Measurements from ENCODE around the gene FGD2. TPM values are rescaled to one million over a fixed set of nuclear protein-coding genes. Genes with fewer than 3 reads are reported as not detected.

The FGD2 gene
- polyA plus RNA-seq, 1 experiment, result not detected

GRCh38 chr6:37013516-37014491 is 8.3 kb downstream of the FGD2 start:
- H3K27ac ChIP-seq (ENCODE audit: low read depth, low read length), result no peak overlapping the region
- no peaks in the 10 kb centered on the region for H3K27me3 ChIP-seq (ENCODE audit: control insufficient read depth, insufficient read depth, low read length)
- ChIA-PET POLR2A (no interaction called here), CTCF (interaction anchor here (1.7 to 1.8 kb wide), 2 partner anchors 129 to 248 kb away, joined by 5 to 8 read pairs; no protein-coding TSS in a partner anchor)
- no peak overlapping the region for H3K4me3 ChIP-seq (ENCODE audit: low read depth, low read length)
- no peak for TF ChIP-seq CTCF (IDR thresholded peaks at IDR 0.05; ENCODE audit: low read depth, low read length)
- no peak for DNase-seq (ENCODE audit: low read depth, low spot score)
- no peaks in the 10 kb centered on the region; the same call in 1 of the 2 replicates for H3K9me3 ChIP-seq (ENCODE audit: control insufficient read depth, insufficient read depth, low read length)

GRCh38 chr6:37014667-37015066 is 9.2 kb downstream of the FGD2 start:
- no peaks in the 10 kb centered on the region for H3K27me3 ChIP-seq (ENCODE audit: control insufficient read depth, insufficient read depth, low read length)
- POLR2A ChIA-PET, result no interaction called here
- H3K4me3 ChIP-seq (ENCODE audit: low read depth, low read length), result no peak overlapping the region
- TF ChIP-seq CTCF (IDR thresholded peaks at IDR 0.05; ENCODE audit: low read depth, low read length), result no peak
- CTCF ChIA-PET, result interaction anchor here (1.5 to 1.8 kb wide), 3 partner anchors 129 to 249 kb away, joined by 3 to 8 read pairs (median 5); no protein-coding TSS in a partner anchor
- no peak for DNase-seq (ENCODE audit: low read depth, low spot score)
- H3K9me3 ChIP-seq (ENCODE audit: control insufficient read depth, insufficient read depth, low read length), result no peaks in the 10 kb centered on the region; the same call in 1 of the 2 replicates
- no peak overlapping the region for H3K27ac ChIP-seq (ENCODE audit: low read depth, low read length)

- no peak for DNase-seq (ENCODE audit: low read depth, low spot score)
- ChIA-PET POLR2A (no interaction called here), CTCF (interaction anchor here (0.8 to 4.8 kb wide), 4 partner anchors 132 to 254 kb away, joined by 3 to 210 read pairs (median 50); partner anchors contain the start of gene C6orf89)
- Histone ChIP-seq H3K27me3 (ENCODE audit: control insufficient read depth, insufficient read depth, low read length) (no peaks in the 10 kb centered on the region), H3K9me3 (ENCODE audit: control insufficient read depth, insufficient read depth, low read length) (no peaks in the 10 kb centered on the region; the same call in 1 of the 2 replicates), H3K4me3 (ENCODE audit: low read depth, low read length) (no peak overlapping the region), H3K27ac (ENCODE audit: low read depth, low read length) (no peak overlapping the region)
- no peak for TF ChIP-seq CTCF (IDR thresholded peaks at IDR 0.05; ENCODE audit: low read depth, low read length)
Observed at GRCh38 chr6:37015532-37015931, 10.1 kb downstream of the FGD2 start.

- ChIA-PET CTCF (interaction anchor here (0.6 to 16.0 kb wide), 22 partner anchors 8 to 258 kb away, joined by 3 to 597 read pairs (median 10); partner anchors contain the start of genes C6orf89, MTCH1 and PIM1), POLR2A (interaction anchor here (1.6 kb wide), 1 partner anchor 31 kb away, joined by 14 read pairs; the partner anchor contains the start of gene MTCH1)
- TF ChIP-seq CTCF (IDR thresholded peaks at IDR 0.05; ENCODE audit: low read depth, low read length), result no peak
- H3K27ac ChIP-seq (ENCODE audit: low read depth, low read length), result no peak overlapping the region
- no peak for DNase-seq (ENCODE audit: low read depth, low spot score)
- H3K9me3 ChIP-seq (ENCODE audit: control insufficient read depth, insufficient read depth, low read length), result no peaks in the 10 kb centered on the region; the same call in 1 of the 2 replicates
- H3K4me3 ChIP-seq (ENCODE audit: low read depth, low read length), result no peak overlapping the region
- H3K27me3 ChIP-seq (ENCODE audit: control insufficient read depth, insufficient read depth, low read length), result no peaks in the 10 kb centered on the region
Observed at GRCh38 chr6:37016995-37017394, 11.5 kb downstream of the FGD2 start.

Measured in AG04450 (cell line).